H1 (cell line): Measurements from ENCODE around the gene SYTL1. TPM values are rescaled to one million over a fixed set of nuclear protein-coding genes. Genes with fewer than 3 reads are reported as not detected.

ENCODE experiments used
- CTCF ChIA-PET: fragments of 300-600 bp; sonication (Branson Sonifier 250); formaldehyde crosslinking; loops from one replicate; lab custom pipeline; 2021; ENCODE audit not compliant: partially characterized antibody; lab: Charles Lee
- POLR2A ChIA-PET: fragments of 300-600 bp; sonication (Branson Sonifier 250); formaldehyde crosslinking; loops from one replicate; lab custom pipeline; 2021; ENCODE audit warnings: inconsistent platforms; ENCODE audit not compliant: partially characterized antibody; lab: Charles Lee
- DNase-seq, 2 experiments: peaks; one replicate each; pipeline versions ENCODE4 v3.0.0 to v3.0.0-alpha.2; 2010 to 2022; ENCODE audit warnings: low spot score in 2 of 2, low read depth in 1 of 2, mixed read lengths in 1 of 2
- FAIRE-seq: peaks from 2 replicates; lab custom pipeline; 2011; peaks lifted over from hg19 to GRCh38; lab: Jason Lieb, UNC
- H2AFZ ChIP-seq: 2 replicates; pipeline ENCODE4 v1.8.1; 2012; ENCODE audit warnings: low read length, inconsistent platforms
- H2AK5ac ChIP-seq: 2 replicates; pipeline ENCODE4 v1.6.1; 2013; ENCODE audit warnings: low read depth, low read length
- H2BK120ac ChIP-seq: replicated peaks from 2 replicates; pipeline ENCODE3; 2013; ENCODE audit warnings: low read depth, low read length, inconsistent platforms
- H2BK12ac ChIP-seq: 2 replicates; pipeline ENCODE4 v1.6.1; 2013; ENCODE audit warnings: low read depth, low read length
- H2BK15ac ChIP-seq: 2 replicates; pipeline ENCODE4 v1.6.1; 2013; ENCODE audit warnings: low read length
- H2BK20ac ChIP-seq: 2 replicates; pipeline ENCODE4 v1.6.1; 2013; ENCODE audit warnings: low read length
- H2BK5ac ChIP-seq: 2 replicates; pipeline ENCODE4 v1.6.1; 2013; ENCODE audit warnings: low read depth, low read length
- H3K14ac ChIP-seq: 2 replicates; pipeline ENCODE4 v1.6.1; 2013; ENCODE audit warnings: inconsistent platforms; ENCODE audit not compliant: insufficient read length
- H3K18ac ChIP-seq: 2 replicates; pipeline ENCODE4 v1.6.1; 2013; ENCODE audit warnings: low read length; ENCODE audit errors: extremely low read depth
- H3K23ac ChIP-seq: 2 replicates; pipeline ENCODE4 v1.6.1; 2013; ENCODE audit warnings: inconsistent platforms; ENCODE audit not compliant: insufficient read length
- H3K23me2 ChIP-seq: 2 replicates; pipeline ENCODE4 v1.6.1; 2013; ENCODE audit warnings: low read depth, low read length
- H3K27ac ChIP-seq: 2 replicates; pipeline ENCODE4 v1.6.1; 2011; ENCODE audit warnings: low read depth, low read length, inconsistent platforms
- H3K27me3 ChIP-seq, 4 experiments: replicated peaks in 1 of 4; 1 replicate in 1 of 4; 2 replicates in 3 of 4; pipeline versions ENCODE4 v1.6.1 to v1.8.1; 2011 to 2013; ENCODE audit warnings: low read length in 3 of 4, mild to moderate bottlenecking in 3 of 4, inconsistent platforms in 2 of 4, mixed read lengths in 2 of 4, moderate library complexity in 1 of 4; ENCODE audit not compliant: control insufficient read depth in 3 of 4, insufficient read depth in 3 of 4; ENCODE audit errors: extremely low read depth in 1 of 4
- H3K36me3 ChIP-seq, 4 experiments: 2 replicates each; pipeline versions ENCODE4 v1.6.1 to v1.8.1; 2011 to 2013; ENCODE audit warnings: mild to moderate bottlenecking in 4 of 4, low read length in 3 of 4, moderate library complexity in 2 of 4, control low read depth in 1 of 4, inconsistent platforms in 1 of 4; ENCODE audit not compliant: insufficient read depth in 4 of 4, control insufficient read depth in 2 of 4
- H3K4ac ChIP-seq: replicated peaks from 2 replicates; pipeline ENCODE3; 2013; ENCODE audit warnings: low read length, low read depth, mixed read lengths, inconsistent platforms; ENCODE audit not compliant: insufficient read length
- H3K4me1 ChIP-seq, 4 experiments: replicated peaks in 1 of 4; 1 replicate in 1 of 4; 2 replicates in 3 of 4; pipeline versions ENCODE4 v1.6.1 to v1.8.1; 2011 to 2013; ENCODE audit warnings: low read length in 3 of 4, inconsistent platforms in 2 of 4, mixed read lengths in 1 of 4; ENCODE audit not compliant: insufficient read depth in 4 of 4, control insufficient read depth in 3 of 4
- H3K4me2 ChIP-seq, 2 experiments: 2 replicates each; pipeline versions ENCODE4 v1.6.1 to v1.8.1; 2011 to 2013; ENCODE audit warnings: low read depth in 2 of 2, low read length in 2 of 2, control low read depth in 1 of 2, inconsistent platforms in 1 of 2, mild to moderate bottlenecking in 1 of 2; ENCODE audit not compliant: insufficient read depth in 1 of 2
- H3K4me3 ChIP-seq, 4 experiments: fragments of 200-600, 300-600 bp in 1 of 4; sonication (generic), shearing (Covaris generic), sonication (Bioruptor Twin) in 1 of 4; 2 replicates each; pipeline versions ENCODE4 v1.5.1 to v1.8.1; 2011 to 2016; ENCODE audit warnings: low read length in 4 of 4, low read depth in 3 of 4, control low read depth in 2 of 4, inconsistent platforms in 2 of 4, mild to moderate bottlenecking in 2 of 4, mixed read lengths in 1 of 4, moderate library complexity in 1 of 4; ENCODE audit not compliant: insufficient read depth in 2 of 4; ENCODE audit errors: extremely low read depth in 1 of 4
- H3K56ac ChIP-seq: replicated peaks from 2 replicates; pipeline ENCODE3; 2013; ENCODE audit warnings: low read depth, mild to moderate bottlenecking, mixed read lengths, low read length, inconsistent platforms; ENCODE audit not compliant: insufficient read length
- H3K79me1 ChIP-seq: 2 replicates; pipeline ENCODE4 v1.6.1; 2013; ENCODE audit warnings: low read depth, low read length, control low read depth
- H3K79me2 ChIP-seq, 2 experiments: 2 replicates each; pipeline versions ENCODE4 v1.6.1 to v1.8.1; 2012 to 2013; ENCODE audit warnings: low read length in 2 of 2, mild to moderate bottlenecking in 2 of 2, inconsistent platforms in 1 of 2; ENCODE audit not compliant: insufficient read depth in 2 of 2, control insufficient read depth in 1 of 2
- H3K9ac ChIP-seq, 4 experiments: replicated peaks in 1 of 4; 1 replicate in 1 of 4; 2 replicates in 3 of 4; pipeline versions ENCODE4 v1.6.1 to v1.8.1; 2011 to 2013; ENCODE audit warnings: low read depth in 3 of 4, low read length in 3 of 4, control low read depth in 2 of 4, mild to moderate bottlenecking in 2 of 4, moderate library complexity in 2 of 4, inconsistent platforms in 1 of 4; ENCODE audit errors: extremely low read depth in 1 of 4
- H3K9me3 ChIP-seq, 2 experiments: 2 replicates each; pipeline versions ENCODE4 v1.6.1 to v1.8.1; 2012 to 2013; ENCODE audit warnings: mild to moderate bottlenecking in 2 of 2, moderate library complexity in 2 of 2, control low read depth in 1 of 2, inconsistent platforms in 1 of 2, low read depth in 1 of 2, low read length in 1 of 2, mixed read lengths in 1 of 2; ENCODE audit not compliant: insufficient read depth in 2 of 2
- H4K20me1 ChIP-seq, 2 experiments: replicated peaks in 1 of 2; 2 replicates each; pipeline versions ENCODE3 to v1.8.1; 2011 to 2013; ENCODE audit warnings: inconsistent platforms in 2 of 2, low read length in 2 of 2, mild to moderate bottlenecking in 1 of 2; ENCODE audit not compliant: insufficient read depth in 2 of 2, control insufficient read depth in 1 of 2
- H4K5ac ChIP-seq: 2 replicates; pipeline ENCODE4 v1.6.1; 2013; ENCODE audit warnings: low read length, low read depth, mixed read lengths, inconsistent platforms; ENCODE audit not compliant: insufficient read length
- H4K8ac ChIP-seq: 2 replicates; pipeline ENCODE4 v1.8.0; 2013; ENCODE audit warnings: mild to moderate bottlenecking, moderate library complexity, low read length, inconsistent platforms; ENCODE audit not compliant: insufficient read depth; ENCODE audit errors: extremely low read depth
- H4K91ac ChIP-seq: replicated peaks from 2 replicates; pipeline ENCODE3; 2013; ENCODE audit warnings: low read length, mixed read lengths, inconsistent platforms; ENCODE audit not compliant: insufficient read length
- BRCA1 ChIP-seq: IDR thresholded peaks from 2 replicates; pipeline ENCODE4 v1.6.1; 2012; ENCODE audit warnings: low read depth, low read length, improper control_type of control experiment
- CTCF ChIP-seq, 3 experiments: IDR thresholded peaks; 1 replicate in 2 of 3; 2 replicates in 1 of 3; pipeline versions ENCODE4 v1.5.1 to v1.6.1; 2011; ENCODE audit warnings: low read length in 3 of 3, mild to moderate bottlenecking in 3 of 3, inconsistent platforms in 2 of 3, low read depth in 1 of 3, moderate library complexity in 1 of 3; ENCODE audit not compliant: insufficient read depth in 1 of 3; ENCODE audit errors: control extremely low read depth in 1 of 3
- RAD21 ChIP-seq, 2 experiments: IDR thresholded peaks in 1 of 2; conservative IDR thresholded peaks in 1 of 2; 2 replicates each; pipeline ENCODE4 v1.6.1; 2011; ENCODE audit warnings: low read depth in 2 of 2, low read length in 2 of 2, improper control_type of control experiment in 1 of 2, inconsistent platforms in 1 of 2, mild to moderate bottlenecking in 1 of 2, moderate library complexity in 1 of 2
- WGBS, 2 experiments: shearing (Covaris generic) in 1 of 2; methylation state at CpG; one replicate each; pipeline versions ENCODE4 v1.1.6 to v1.1.7; 2013 to 2015; ENCODE audit warnings: low lambda C conversion rate in 2 of 2, mixed read lengths in 2 of 2, inconsistent platforms in 1 of 2, low coverage in 1 of 2, missing lambda C conversion rate in 1 of 2; ENCODE audit not compliant: insufficient replicate concordance in 2 of 2, insufficient coverage in 1 of 2, insufficient read length in 1 of 2; ENCODE audit errors: extremely low coverage in 1 of 2, missing lambda C conversion rate in 1 of 2; 5-methylcytosine and 5-hydroxymethylcytosine counted together
- polyA plus RNA-seq, 7 experiments: library from polyadenylated mRNA; depleted of rRNA in 3 of 7; stranded (reverse) in 5 of 7; unstranded in 2 of 7; fragments of >200 nt in 5 of 7; fragments of 200-250 nt in 2 of 7; gene quantifications; 1 replicate in 5 of 7; 2 replicates in 1 of 7; 4 replicates in 1 of 7; pipeline versions ENCODE4 v1.2.1 to v1.2.3, GENCODE V29; 2011 to 2013; ENCODE audit warnings: missing spikeins in 2 of 7, mixed read lengths in 2 of 7
- total RNA-seq: library from RNA; stranded (reverse); fragmentation: NEBNext Ultra II Directional; extraction: Animal tissue kit (Norgen Biotek cat#: 25700); gene quantifications from 2 replicates; pipeline ENCODE4 v1.2.1, GENCODE V29; 2021

SYTL1 gene
- total and polyA plus RNA-seq, 2 of the 8 experiments (the other 6 are each of a cell fraction or from before 2014, with no cell fraction given), result 6.4 to 19.5 TPM

GRCh38 chr1:27372808-27373690 lies 31.2 kb downstream of the SYTL1 start:
- DNase-seq (peak in 1 of 2 experiments; percentile 64), FAIRE-seq (no peak)
- H2BK15ac ChIP-seq, result no peak overlapping the region; the same call in 1 of the 2 replicates
- H2BK12ac ChIP-seq, result no peak overlapping the region
- no peak overlapping the region for H3K4me2 ChIP-seq
- ChIA-PET POLR2A (interaction anchor here (1.0 to 5.0 kb wide), 2 partner anchors 9 to 18 kb away, joined by 3 to 14 read pairs; partner anchors contain the start of gene CD164L2), CTCF (interaction anchor here (0.7 to 28.8 kb wide), 15 partner anchors 10 to 363 kb away, joined by 3 to 625 read pairs (median 5); partner anchors contain the start of genes CD164L2, FCN3 and GPR3)
- no peak overlapping the region for H3K23ac ChIP-seq
- H3K36me3 ChIP-seq, result no peaks in the 10 kb centered on the region
- no peak overlapping the region for H2AFZ ChIP-seq
- peak overlapping the region; percentile 65; the same call in 1 of the 2 replicates for H4K8ac ChIP-seq
- no peak overlapping the region for H2AK5ac ChIP-seq
- H4K91ac ChIP-seq, result no peak overlapping the region
- no peaks in the 10 kb centered on the region for H4K20me1 ChIP-seq
- no peak overlapping the region for H2BK120ac ChIP-seq
- H3K27me3 ChIP-seq, result no peaks in the 10 kb centered on the region
- no peaks in the 10 kb centered on the region for H3K9me3 ChIP-seq
- no peak overlapping the region for H3K27ac ChIP-seq
- TF ChIP-seq RAD21 (IDR thresholded peaks at IDR 0.05 in 1 of 2, conservative IDR thresholded peaks at IDR 0.05 in 1 of 2; ENCODE audit: low read depth in 2 of 2, low read length in 2 of 2), result peak; percentile 41 to 57; a peak in 3 of 4 replicates
- peak; percentile 61 to 69 (median 63) for TF ChIP-seq CTCF (IDR thresholded peaks at IDR 0.05; ENCODE audit: control extremely low read depth in 1 of 3, insufficient read depth in 1 of 3, low read depth in 1 of 3, low read length in 3 of 3)
- no peak for TF ChIP-seq BRCA1
- no peaks in the 10 kb centered on the region for H3K79me2 ChIP-seq
- H3K23me2 ChIP-seq, result no peaks in the 10 kb centered on the region
- no peak overlapping the region for H3K9ac ChIP-seq
- no peak overlapping the region for H3K18ac ChIP-seq
- no peak overlapping the region for H4K5ac ChIP-seq
- H3K4me1 ChIP-seq, result peaks cover 0 to 3% (median 0%) of the 10 kb centered on the region in 4 experiments; a peak in 1 of 7 replicates
- no peak overlapping the region for H3K14ac ChIP-seq
- 90% methylated on average over 11 of the region's 11 CpGs; no CpG with 5 or more reads in 1 of the 2 experiments for WGBS, 2 experiments
- no peak overlapping the region for H3K4me3 ChIP-seq
- H3K4ac ChIP-seq, result no peak overlapping the region
- no peak overlapping the region for H3K56ac ChIP-seq
- no peaks in the 10 kb centered on the region for H3K79me1 ChIP-seq
- no peak overlapping the region for H2BK5ac ChIP-seq
- H2BK20ac ChIP-seq, result no peak overlapping the region
